Stomach smooth muscle (tissue), 2 donors: ENCODE measurements around the gene NKD2.
"Not testable (repeated sequence)": the region's sequence is repeated elsewhere in the genome, so short reads cannot be mapped to it uniquely, and the experiment has no call there.

Experiments
- H3K27ac ChIP-seq: one replicate; pipeline ENCODE4 v1.7.0; 2013; ENCODE audit warnings: mild to moderate bottlenecking, low read length, inconsistent platforms
- H3K27me3 ChIP-seq, 2 donors: one replicate each; pipeline ENCODE4 v1.7.0; 2013; ENCODE audit warnings: low read length in 2 of 2; ENCODE audit not compliant: insufficient read depth in 2 of 2, control insufficient read depth in 1 of 2
- H3K36me3 ChIP-seq, 2 donors: one replicate each; pipeline ENCODE4 v1.7.0; 2013; ENCODE audit warnings: low read length in 2 of 2; ENCODE audit not compliant: control insufficient read depth in 2 of 2, insufficient read depth in 2 of 2
- H3K4me1 ChIP-seq: one replicate; pipeline ENCODE4 v1.7.0; 2013; ENCODE audit warnings: low read length; ENCODE audit not compliant: control insufficient read depth, insufficient read depth
- H3K4me3 ChIP-seq, 2 donors: one replicate each; pipeline ENCODE4 v1.7.0; 2013; ENCODE audit warnings: low read length in 2 of 2
- H3K9ac ChIP-seq, 2 donors: one replicate each; pipeline ENCODE4 v1.7.0; 2013; ENCODE audit warnings: low read length in 2 of 2, mild to moderate bottlenecking in 1 of 2
- H3K9me3 ChIP-seq, 2 donors: one replicate each; pipeline ENCODE4 v1.7.0; 2013; ENCODE audit warnings: low read length in 2 of 2; ENCODE audit not compliant: control insufficient read depth in 2 of 2
- donor health status: healthy.
- donor health status: Pancreatic carcinoma.

Gene NKD2

DNA sequence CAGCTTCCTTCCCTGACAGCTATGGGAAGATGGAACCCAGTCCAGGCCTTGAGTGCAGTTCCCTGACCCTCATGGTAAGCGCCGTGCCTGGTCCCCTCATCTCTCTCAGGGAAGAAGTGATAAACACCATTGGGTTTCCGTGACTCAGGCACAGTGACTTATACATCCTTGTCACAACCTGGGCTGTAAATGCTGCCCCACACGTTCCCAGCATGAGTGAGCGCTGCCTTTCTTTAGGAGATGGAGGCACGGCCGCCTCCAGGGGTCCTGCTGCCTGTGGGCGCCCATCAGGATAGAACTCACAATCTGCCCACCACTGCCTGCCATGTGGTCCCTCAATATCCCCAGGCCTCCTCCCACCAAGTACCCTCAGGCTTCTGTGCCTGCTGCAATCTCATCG, 8.3 kb upstream of the NKD2 start:
- Histone ChIP-seq H3K9ac (no peak overlapping the region), H3K36me3 (no peaks in the 10 kb centered on the region), H3K9me3 (no peaks in the 10 kb centered on the region), H3K4me3 (no peak overlapping the region), H3K27me3 (peaks cover 0 to 4% of the 10 kb centered on the region in 2 donors), H3K4me1 (peaks cover 32% of the 10 kb centered on the region), H3K27ac (no peak overlapping the region)

DNA sequence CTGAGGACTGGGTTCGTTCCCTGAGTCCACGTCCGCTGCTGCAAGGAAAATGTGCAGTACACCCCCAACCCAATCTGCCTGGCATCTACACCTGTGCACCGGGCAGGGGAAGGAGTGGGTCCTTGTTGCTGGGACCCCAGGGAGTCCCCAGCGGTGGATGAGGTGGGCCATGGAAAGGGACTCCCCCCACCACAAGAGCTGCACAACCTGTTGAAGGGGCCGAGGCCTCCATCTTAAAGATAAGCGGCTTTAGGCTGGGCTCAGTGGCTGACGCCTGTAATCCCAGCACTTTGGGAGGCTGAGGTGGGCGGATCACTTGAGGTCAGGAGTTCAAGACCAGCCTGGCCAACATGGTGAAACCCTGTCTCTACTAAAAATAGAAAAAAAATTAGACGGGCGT, 7.8 kb upstream of the NKD2 start:
- not testable (repeated sequence) for H3K9me3 ChIP-seq, H3K9ac ChIP-seq, H3K4me3 ChIP-seq, H3K27me3 ChIP-seq, H3K27ac ChIP-seq, H3K36me3 ChIP-seq
- H3K4me1 ChIP-seq = peaks cover 37% of the 10 kb centered on the region

DNA sequence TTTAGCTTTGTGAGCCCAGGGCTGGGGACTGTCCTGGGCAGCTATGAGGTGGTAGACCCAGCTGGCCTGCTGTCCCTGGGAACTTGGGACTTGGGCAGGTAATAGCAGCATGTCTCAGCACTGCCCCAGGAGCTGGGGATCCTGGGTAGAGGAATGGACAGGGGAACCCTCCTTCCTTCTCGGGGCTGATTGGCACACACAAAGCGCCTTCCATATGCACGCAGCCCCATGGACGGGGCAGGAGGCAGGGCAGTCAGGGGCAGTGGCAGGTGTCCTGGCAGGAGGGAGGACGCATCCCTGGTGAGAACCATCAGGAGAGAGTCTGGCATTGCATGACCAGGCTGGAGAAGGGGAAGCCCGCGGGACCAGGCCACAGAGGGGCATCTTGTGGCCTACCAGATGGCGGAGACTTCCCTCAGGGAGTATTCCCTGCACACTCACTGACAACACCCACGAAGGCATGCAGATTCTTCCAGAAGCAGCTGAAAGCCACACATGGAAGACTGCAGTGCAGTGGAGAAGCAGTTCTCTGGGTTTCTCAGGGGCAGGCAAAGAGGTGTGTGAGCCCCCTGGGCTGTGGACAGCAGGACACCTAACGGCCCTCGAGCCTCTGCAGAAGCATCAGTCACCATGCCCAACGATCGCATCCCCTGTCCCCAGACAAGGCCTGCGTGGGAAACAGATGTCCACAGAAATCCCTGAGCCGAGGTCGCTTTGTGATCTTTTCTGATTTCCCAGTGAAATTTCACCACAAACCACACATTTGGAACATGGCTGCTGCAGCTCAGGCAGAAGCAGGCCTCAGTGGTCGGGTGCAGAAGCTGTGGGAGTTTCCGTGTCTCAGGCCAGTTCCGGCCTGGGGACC, 7.0 kb upstream of the NKD2 start:
- H3K27me3 ChIP-seq = peaks cover 0 to 8% of the 10 kb centered on the region in 2 donors
- H3K9ac ChIP-seq = no peak overlapping the region
- H3K27ac ChIP-seq = no peak overlapping the region
- no peaks in the 10 kb centered on the region for H3K9me3 ChIP-seq
- H3K36me3 ChIP-seq = no peaks in the 10 kb centered on the region
- H3K4me3 ChIP-seq = no peak overlapping the region
- peaks cover 38% of the 10 kb centered on the region for H3K4me1 ChIP-seq

- peaks cover 0 to 8% of the 10 kb centered on the region in 2 donors for H3K27me3 ChIP-seq
Observed at GRCh38 chr5:1002271-1002546, 6.4 kb upstream of the NKD2 start.

DNA sequence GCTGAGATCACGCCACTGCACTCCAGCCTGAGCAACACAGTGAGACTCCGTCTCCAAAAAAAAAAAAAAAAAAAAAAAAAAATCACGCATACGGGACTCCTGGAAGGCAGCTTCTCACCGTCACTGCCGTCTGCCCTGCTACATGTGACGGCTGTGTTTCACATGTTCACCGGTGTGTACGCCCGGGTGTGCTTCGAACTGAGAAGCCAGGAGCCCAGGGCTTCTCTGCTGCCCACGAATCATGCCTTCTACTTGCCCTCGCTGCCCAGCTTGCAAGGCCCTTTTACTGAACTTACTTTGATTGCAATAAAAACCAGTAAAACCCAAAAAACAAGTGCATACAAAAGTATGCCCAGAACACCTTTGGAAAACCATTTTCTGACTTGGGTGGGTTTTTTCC, 5.8 kb upstream of the NKD2 start:
- no peak overlapping the region for H3K9ac ChIP-seq
- H3K4me3 ChIP-seq = no peak overlapping the region
- peaks cover 35% of the 10 kb centered on the region for H3K4me1 ChIP-seq
- no peaks in the 10 kb centered on the region for H3K36me3 ChIP-seq
- no peaks in the 10 kb centered on the region for H3K9me3 ChIP-seq
- peaks cover 0 to 8% of the 10 kb centered on the region in 2 donors for H3K27me3 ChIP-seq
- H3K27ac ChIP-seq = no peak overlapping the region

More at GRCh38 chr5:1002271-1002546, 6.4 kb upstream of the NKD2 start:
- H3K4me3 ChIP-seq = no peak overlapping the region
- no peaks in the 10 kb centered on the region for H3K36me3 ChIP-seq
- no peak overlapping the region for H3K9ac ChIP-seq
- H3K4me1 ChIP-seq = peaks cover 38% of the 10 kb centered on the region
- no peak overlapping the region for H3K27ac ChIP-seq
- H3K9me3 ChIP-seq = no peaks in the 10 kb centered on the region

- Histone ChIP-seq H3K9ac (no peak overlapping the region), H3K4me1 (peaks cover 35% of the 10 kb centered on the region), H3K27me3 (peaks cover 0 to 12% of the 10 kb centered on the region in 2 donors), H3K27ac (no peak overlapping the region), H3K9me3 (no peaks in the 10 kb centered on the region), H3K4me3 (no peak overlapping the region), H3K36me3 (no peaks in the 10 kb centered on the region)
Observed at GRCh38 chr5:1003296-1003937, 5.2 kb upstream of the NKD2 start.

DNA sequence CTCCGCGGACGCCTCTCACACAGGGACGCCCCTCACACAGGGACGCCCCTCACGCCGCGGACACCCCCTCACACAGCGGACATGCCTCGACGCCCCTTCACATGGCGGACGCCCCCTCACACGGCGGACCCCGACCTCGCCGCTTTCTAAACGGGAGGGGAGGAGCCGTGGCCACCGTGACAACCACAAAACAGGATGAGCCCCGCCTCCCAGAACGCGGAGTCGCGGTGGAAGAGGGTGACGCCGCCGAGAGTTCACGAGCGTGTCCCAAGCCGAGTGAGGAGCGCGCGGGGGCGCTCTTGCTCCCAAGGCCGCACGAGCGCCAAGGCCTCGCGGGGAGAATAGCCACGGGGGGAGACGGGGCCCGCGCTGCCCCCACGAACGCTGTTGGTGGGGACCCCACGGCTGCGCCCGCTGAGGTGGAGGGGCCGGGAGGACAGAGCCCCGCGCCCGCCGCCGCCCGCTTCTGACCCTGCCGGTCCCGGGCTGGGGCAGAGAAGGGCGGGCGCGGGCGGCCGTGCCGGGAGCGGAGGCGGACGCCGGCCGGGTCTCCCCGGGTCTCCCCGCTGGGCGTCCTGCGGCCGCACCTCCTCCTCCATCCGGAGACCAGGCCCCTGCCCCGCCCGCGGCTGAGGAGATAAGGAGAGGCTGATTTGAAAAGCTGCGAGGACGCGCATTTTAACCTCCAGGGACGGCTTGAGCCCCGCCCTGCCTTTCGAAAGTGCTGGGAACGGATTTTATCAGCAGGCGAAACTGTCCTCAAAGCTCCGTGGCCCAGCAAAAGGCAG, 3.9 kb upstream of the NKD2 start:
- Histone ChIP-seq H3K4me1 (peaks cover 29% of the 10 kb centered on the region), H3K36me3 (no peaks in the 10 kb centered on the region), H3K4me3 (peak overlapping the region; percentile 36 to 72), H3K9me3 (no peaks in the 10 kb centered on the region), H3K9ac (peak overlapping the region; percentile 28 to 62), H3K27me3 (peaks cover 1 to 20% of the 10 kb centered on the region in 2 donors), H3K27ac (peak overlapping the region; percentile 11)

DNA sequence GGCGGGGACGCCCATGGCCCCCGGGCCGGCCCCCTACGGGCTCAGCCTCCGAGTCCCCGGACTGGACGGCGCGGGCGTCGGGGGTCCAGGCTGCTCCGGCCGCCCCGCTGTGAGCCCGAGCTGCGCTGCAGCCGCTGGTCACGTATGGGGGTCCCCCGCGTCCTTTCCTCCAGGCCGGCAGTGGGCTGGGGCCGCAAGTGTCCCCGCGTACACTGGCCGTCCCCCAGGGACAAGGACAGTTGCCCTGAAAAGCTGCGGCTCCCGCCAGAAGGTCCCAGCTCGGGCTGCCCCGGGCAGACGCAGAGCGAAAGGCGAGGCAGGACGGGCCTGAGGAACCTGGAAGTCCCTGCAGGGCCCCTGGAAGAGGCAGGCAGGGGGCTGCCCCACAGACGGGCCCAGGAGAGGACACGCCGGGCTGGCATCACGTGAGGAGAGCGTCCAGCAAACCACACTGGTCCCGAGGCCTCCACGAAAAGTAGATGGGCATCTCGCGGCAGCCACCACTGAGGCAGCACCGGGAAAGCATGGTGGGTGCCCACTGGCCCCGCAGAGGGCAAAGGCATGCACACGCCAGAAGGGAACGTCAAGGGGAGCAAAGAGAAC, 3.3 kb upstream of the NKD2 start:
- H3K9me3 ChIP-seq = no peaks in the 10 kb centered on the region
- no peak overlapping the region for H3K27ac ChIP-seq
- peaks cover 8 to 27% of the 10 kb centered on the region in 2 donors for H3K27me3 ChIP-seq
- H3K4me1 ChIP-seq = peaks cover 32% of the 10 kb centered on the region
- no peaks in the 10 kb centered on the region for H3K36me3 ChIP-seq
- H3K4me3 ChIP-seq = peak overlapping the region; percentile 36 to 72
- H3K9ac ChIP-seq = peak overlapping the region in 1 of 2 donors; percentile 28

DNA sequence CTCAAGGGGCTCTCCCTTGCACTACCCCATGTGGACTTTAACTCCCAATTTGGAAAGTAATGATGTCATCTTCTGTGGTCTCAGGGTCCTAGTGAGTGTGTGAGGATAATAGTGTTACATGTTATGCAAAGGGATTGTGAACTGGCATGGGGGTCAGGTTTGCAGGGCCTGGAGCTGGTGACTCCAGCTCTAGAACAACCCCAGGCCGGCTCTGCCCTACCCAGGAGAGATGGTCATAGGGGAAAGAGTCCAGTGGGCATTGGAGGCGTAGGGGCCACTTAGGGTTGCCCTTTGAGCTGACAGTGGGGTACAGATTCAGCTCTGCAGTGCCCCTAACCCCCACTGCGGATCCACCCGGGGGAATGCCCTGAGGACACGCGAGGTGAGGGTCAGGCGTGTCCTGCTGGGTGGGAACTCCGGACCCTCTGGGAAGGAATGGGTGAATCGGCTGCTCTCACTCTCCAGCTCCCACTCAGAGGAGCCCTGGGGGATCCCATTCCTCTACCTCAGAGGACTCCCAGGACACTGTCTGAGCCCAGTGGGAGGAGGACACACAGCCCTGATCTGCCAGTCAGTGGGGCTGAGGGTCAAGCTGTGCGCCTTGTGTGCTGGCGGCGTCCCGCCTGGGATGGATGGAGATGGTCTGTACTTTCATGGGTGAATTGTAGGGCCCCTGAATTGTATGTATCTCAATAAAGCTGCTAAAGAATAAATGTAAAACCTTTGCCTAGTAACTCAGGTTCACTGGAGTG, 2.5 kb upstream of the NKD2 start:
- Histone ChIP-seq H3K4me3 (no peak overlapping the region), H3K4me1 (peaks cover 34% of the 10 kb centered on the region), H3K36me3 (no peaks in the 10 kb centered on the region), H3K9me3 (no peaks in the 10 kb centered on the region), H3K27ac (no peak overlapping the region), H3K9ac (no peak overlapping the region), H3K27me3 (peaks cover 14 to 32% of the 10 kb centered on the region in 2 donors)

DNA sequence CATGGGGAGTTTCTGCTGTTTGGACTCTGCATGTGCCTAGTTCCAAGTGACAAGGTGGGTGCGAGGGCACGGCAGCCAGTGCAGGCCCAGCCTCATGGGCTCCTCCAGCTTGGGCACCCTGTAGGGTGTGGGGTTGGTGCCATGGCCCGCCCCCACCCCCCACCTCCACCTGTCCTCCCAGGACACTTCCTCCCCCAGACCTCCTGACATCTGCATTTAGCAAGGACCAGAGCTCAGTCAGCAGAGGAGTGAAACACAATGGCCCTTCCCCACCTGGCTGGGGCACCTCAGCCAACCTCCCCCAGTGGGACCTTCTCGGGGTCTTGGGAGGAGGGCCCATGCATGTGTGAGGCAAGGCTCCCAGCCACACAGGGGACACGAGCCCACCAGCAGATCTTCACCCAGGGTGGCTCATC, 1.9 kb upstream of the NKD2 start:
- no peaks in the 10 kb centered on the region for H3K36me3 ChIP-seq
- H3K27me3 ChIP-seq = peaks cover 19 to 38% of the 10 kb centered on the region in 2 donors
- no peaks in the 10 kb centered on the region for H3K9me3 ChIP-seq
- H3K27ac ChIP-seq = no peak overlapping the region
- no peak overlapping the region for H3K4me3 ChIP-seq
- no peak overlapping the region for H3K9ac ChIP-seq
- H3K4me1 ChIP-seq = peaks cover 34% of the 10 kb centered on the region
